CD4-positive, alpha-beta T cell treated with Interleukin-17A for 1 hour (primary cell): Measurements from ENCODE around the gene NME7.
A peak's percentile ranks its signal among the peaks of the same experiment; 100 is the strongest.
"Not testable (repeated sequence)": the region's sequence is repeated elsewhere in the genome, so short reads cannot be mapped to it uniquely, and the experiment has no call there.

ENCODE experiments used
- DNase-seq: peaks from one replicate; pipeline ENCODE4 v3.0.0-alpha.2; 2020

The NME7 gene, protein sequence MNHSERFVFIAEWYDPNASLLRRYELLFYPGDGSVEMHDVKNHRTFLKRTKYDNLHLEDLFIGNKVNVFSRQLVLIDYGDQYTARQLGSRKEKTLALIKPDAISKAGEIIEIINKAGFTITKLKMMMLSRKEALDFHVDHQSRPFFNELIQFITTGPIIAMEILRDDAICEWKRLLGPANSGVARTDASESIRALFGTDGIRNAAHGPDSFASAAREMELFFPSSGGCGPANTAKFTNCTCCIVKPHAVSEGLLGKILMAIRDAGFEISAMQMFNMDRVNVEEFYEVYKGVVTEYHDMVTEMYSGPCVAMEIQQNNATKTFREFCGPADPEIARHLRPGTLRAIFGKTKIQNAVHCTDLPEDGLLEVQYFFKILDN

DNA sequence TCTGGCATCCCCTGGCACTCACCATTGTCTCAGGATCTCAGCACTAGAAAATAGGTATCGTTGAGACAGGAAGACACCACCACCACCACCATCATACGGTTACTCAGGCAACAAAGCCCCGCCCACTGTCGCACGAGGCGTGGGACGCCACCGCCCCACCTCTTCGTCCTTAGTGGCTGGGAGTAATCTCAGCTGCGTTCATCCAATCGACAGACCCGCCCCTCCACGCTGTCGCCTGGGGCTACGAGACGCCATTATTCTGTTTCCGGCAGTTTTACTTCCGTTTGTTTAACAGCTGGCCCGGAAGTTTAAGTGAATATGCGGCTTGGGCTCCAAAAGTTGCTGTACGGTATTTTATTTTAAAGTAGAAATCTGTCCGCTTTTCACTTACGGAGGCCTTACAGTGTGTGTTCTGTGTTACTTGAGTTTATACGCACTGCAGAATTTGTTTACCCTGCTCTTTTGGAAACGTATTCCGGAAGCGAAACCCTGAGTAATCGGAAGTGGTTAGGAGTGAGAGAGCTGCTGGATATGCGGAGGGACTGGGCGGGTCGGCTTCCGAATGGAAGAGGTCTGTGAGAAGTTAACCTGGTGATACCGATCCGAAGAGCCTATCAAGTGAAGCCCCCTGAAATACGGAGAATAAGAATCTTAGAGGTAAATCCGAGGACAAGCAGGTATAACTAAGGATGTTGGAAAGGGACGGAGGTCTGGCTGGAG is at the start of gene NME7, which contains the start of gene BLZF1:
Gene NME7 (minus strand): TSS at position 112 of the 720 bp plus-strand sequence. CDS start 87 bp downstream, at position 25.
Gene BLZF1 (plus strand): TSS at position 510 of the 720 bp plus-strand sequence. CDS start 1,328 bp downstream, outside the sequence.
- peak; percentile 98 for DNase-seq

DNA sequence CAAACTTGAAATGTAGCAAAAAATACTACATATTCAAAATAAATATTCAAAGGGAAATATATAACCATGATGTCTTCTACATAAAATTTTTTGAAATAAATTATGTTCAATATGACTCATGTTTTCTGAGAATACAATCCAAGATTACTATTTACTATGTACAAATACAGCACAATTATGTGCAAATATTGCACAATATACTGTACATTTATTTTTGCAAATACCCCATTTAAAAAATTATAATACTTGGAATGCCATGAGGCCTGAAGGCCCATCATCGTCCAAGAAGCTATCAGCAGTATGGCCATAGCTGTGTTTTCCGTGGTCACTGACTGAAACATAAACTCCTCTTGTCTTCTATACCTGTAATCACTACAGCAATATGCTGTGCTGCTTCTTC is 47.4 kb upstream of the NME7 start:
- no peak for DNase-seq

DNA sequence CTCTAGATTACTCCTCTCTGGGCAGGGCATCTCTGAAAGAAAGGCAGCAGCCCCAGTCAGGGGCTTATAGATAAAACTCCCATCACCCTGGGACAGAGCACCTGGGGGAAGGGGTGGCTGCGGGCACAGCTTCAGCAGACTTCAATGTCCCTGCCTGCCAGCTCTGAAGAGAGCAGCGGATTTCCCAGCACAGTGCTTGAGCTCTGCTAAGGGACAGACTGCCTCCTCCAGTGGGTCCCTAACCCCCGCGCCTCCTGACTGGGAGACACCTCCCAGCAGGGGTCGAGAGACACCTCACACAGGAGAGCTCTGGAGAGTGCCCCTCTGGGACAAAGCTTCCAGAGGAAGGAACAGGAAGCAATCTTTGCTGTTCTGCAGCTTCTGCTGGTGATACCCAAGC is 40.7 kb upstream of the NME7 start:
- DNase-seq: not testable (repeated sequence)

DNA sequence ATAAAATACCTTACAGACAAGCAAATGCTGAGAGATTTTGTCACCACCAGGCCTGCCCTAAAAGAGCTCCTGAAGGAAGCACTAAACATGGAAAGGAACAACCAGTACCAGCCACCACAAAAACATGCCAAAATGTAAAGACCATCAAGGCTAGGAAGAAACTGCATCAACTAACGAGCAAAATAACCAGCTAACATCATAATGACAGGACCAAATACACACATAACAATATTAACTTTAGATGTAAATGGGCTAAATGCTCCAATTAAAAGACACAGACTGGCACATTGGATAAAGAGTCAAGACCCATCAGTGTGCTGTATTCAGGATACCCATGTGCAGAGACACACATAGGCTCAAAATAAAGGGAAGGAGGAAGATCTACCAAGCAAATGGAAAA is 35.0 kb upstream of the NME7 start:
- DNase-seq: not testable (repeated sequence)

DNA sequence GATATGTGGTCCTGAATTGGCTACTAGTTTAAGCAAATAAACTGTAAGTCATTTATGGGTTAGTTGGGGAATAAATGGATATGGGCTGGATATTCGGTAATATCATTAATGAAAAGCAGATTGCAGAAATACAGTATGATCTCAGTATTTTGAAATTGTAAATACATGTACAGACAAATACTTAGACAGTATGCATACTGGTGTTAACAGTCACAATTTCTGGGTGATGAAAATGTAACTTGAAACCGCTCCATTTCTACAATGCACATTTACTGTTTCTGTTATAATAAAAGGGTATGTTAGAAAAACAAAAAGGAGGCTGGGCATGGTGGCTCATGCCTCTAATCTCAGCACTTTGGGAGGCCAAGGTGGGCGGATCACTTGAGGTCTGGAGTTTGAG is 28.4 kb upstream of the NME7 start:
- no peak for DNase-seq

DNA sequence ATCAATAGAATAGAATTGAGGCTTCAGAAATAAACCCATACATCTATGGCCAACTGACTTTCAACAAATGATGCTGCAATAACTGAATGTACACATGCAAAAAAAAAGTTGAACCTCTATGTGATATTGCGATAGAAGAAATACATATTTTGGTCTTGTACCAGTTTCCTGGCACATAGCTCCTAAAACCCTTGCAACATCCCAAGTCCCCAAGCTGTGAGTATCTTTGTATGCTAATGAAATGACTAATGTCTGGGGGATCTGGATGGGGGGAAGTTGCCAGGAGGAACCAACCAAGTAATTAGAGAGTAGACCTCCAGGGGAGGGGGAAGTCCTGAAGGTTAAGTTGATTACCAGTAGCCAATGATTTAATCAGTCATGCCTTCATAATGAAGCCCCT is 24.8 kb upstream of the NME7 start:
- DNase-seq: no peak

DNA sequence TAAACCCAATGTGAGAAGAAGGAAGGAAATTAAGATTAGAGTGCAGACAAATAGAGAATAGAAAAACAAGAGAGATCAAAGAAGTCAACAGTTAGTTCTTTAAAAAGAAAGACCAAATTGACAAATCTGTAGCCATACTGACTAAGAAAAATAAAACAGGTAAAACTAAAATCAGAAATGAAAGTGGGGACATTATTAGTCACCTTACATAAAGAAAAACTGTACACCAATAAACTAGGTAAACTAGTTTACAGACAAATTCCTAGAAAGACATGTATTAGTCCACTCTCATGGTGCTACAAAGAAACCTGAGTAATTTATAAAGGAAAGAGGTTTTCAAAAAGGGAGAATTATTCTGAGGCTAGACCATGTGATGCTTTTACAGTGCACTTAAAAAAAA is 22.7 kb upstream of the NME7 start:
- no peak for DNase-seq

DNA sequence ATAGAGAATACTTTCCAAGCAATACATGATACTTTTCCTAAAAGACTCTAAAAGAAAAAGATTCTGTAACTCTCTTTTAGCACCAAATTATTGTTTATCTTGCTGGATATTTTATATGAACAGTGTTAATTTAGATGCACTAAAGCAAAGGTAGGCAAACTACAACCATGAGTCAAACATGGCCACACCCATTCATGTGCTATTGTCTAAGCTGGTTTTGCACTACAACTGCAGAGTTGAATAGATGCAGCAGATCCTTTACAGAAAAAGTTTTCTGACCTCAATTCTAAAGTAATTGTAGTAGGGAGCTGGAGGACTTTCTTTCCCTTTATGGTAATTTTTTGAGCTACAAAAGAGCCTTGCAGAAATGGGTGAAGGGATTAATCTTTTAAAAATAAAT is 19.8 kb upstream of the NME7 start:
- DNase-seq: no peak

DNA sequence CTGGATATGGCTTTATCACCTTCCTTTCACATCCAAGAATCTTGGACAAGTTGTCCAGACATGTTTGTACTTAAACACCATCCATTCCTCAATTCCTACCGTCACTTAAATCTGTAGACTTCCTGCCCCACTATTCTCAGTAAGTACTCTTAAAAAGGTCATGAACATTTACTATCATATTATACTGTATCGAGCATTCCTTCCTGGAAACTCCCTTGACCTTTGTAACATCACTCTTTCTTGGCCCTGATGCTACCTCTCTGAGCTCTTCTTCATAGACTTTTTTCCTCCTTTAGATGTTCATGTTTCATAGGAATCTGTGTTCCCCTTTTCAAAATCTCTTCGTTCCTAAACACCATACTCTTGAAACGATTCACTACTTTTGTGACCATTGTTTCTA is 15.9 kb upstream of the NME7 start:
- no peak for DNase-seq

DNA sequence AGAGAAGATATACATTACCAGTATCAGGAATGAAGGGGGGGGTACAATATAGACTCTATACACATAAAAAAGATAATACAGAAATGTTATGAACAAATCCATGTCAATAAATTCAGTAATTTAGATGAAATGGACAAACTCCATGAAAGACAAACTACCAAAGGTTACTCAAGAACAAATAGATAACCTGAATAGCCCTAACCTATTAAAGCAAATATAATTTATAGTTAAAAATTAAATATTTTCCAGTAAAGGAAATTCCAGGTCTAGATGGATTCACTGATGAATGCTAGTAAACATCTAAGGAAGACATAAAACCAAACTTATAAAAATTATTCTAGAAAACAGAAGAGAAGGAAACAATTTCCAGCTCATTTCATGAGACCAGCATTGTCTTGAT is 13.6 kb upstream of the NME7 start:
- no peak for DNase-seq

DNA sequence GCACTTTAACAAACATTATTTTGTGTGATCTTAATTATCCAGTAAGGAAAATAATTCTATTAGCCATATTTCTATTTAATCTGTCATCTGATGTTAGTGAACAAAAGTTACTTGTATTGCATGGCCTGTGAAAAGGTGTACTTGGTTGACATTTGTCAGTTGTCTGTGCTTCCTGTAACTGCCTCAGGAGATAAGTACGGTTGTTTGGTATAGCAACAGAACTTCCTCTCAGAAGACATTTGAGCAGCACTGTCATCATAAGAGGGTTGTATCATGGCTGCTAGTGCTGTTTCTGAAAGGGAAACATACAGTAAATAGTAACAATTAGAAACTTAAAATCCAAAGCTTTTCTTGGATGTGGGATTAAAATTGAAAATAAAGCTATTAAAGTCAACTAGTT is 3.8 kb upstream of the NME7 start:
- DNase-seq: peak; percentile 27

DNA sequence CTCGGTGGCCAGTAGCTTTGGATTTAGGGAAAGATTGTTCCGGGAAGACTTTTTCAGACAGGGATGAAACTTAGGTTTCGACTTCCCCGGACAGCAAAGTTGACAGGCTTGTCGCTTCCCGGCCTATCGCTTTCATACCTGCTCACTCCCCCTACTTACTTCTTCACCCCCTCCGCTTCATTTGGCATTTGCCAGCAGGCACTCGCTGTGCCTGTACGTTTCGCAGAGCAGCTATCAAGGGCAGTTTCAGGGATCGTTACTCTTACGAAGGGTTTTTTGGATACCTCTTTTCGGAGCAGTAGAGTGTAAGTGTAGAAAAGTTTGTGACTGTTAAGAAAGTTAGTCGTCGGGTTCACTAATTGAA is 791 bp upstream of the NME7 start:
- DNase-seq: peak; percentile 42

DNA sequence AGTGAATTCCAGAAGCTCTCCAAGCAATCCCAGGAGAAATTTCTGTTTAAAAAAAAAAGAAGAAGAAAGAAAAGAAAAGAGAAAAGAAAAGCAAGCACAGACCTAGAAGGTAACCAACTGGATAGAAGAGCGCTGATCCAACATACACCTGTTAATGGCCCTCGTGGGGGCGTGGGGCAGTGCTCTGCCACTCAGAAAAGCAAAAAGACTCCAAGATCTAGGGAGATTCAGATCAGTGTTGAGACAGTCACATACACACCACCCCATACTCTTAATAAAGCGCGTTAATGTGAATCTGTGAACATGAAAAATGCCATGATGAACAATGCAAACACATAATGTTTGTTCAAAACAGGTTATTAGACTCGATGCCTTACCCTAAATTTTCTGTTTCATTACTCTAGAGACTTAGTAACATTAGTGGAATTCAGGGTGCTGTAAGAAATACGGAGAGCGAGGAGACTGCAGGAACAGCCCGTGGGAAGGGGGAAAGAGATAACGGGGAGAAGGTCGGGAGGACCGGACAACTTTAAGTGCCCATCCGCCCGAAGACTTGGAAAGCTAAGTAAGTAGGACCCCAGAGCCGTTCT is 406 bp downstream of the NME7 start:
- DNase-seq: no peak

DNA sequence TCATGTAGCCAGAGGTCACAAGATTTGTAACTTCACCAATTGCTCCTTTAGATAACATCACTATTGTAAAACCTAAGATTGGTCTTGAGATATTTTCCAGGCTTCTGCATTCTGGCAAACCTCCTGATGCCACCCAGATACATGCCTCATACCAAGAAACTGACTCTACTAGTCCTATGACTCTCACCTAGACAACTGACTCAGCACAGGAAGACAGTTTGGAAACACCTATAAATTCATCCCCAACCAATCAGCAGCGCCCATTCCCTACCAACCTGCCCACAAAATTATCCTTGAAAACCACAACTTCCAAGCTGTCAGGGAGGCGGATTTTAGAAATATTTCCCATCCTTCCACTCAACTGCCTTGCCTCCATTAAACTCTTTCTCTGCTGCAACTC is 2.6 kb downstream of the NME7 start:
- no peak for DNase-seq

DNA sequence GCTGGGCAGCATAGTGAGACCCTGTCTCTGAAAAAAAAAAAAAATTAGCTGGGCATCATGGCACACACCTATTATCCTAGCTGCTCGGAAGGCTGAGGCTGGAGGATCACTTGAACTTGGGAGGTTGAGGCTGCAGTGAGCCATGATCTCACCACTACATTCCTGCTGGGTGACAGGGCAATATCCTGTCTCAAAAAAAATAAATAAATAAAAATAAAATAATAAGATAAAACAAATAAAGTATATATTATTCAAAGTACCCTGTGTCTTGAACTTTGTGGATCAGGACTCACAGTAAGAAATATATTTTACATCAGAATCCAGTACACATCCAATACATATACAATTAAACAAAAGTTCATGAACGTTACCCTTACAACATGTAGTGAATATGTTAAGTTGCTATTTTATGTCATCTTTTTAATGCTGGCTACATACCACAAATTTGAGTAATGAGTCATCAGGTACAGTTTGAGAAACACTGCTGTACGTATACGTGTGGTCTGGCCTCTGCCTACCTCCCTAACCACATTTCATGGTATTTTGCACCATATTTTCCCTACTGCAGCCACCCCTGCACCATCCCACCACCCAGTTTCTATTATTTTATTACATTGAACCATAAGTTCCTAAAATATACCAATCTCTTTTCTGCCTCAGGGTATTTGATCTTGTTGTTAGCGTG is 4.4 kb downstream of the NME7 start:
- peak; percentile 37 for DNase-seq

DNA sequence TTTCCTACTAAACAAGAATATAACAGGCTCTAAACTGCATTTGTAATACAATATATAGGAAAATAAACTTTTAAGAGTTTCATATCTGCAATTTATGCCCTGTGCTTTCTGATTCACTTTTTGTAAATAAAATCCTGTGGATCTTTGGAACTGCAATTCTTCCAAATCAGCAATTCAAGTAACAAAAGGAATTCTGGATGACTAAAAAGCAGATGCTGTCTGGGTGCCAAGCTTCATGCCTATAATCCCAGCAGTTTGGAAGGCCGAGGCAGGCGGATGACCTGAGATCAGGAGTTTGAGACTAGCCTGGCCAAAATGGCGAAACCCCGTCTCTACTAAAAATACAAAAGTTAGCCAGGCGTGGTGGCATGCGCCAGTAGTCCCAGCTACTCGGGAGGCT is 6.3 kb downstream of the NME7 start:
- DNase-seq: no peak

DNA sequence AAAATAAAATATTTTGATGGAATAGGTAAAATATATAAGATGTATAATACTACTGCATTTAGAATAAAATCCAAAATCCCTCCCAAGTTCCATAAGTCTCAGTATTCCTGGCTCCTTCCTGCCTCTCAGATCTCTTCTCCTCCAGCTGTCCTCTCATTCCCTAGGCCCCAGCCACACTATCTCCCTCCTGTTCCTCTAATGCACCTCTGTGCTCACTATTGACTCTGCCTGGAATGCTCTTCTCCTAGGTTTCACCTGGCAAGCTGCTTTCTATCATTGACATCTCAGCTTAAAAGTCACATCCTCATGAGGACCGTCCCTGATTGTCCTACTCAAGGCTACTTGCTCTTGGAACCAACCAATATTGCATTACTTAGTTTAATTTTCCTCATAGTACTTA is 7.2 kb downstream of the NME7 start:
- DNase-seq: no peak

DNA sequence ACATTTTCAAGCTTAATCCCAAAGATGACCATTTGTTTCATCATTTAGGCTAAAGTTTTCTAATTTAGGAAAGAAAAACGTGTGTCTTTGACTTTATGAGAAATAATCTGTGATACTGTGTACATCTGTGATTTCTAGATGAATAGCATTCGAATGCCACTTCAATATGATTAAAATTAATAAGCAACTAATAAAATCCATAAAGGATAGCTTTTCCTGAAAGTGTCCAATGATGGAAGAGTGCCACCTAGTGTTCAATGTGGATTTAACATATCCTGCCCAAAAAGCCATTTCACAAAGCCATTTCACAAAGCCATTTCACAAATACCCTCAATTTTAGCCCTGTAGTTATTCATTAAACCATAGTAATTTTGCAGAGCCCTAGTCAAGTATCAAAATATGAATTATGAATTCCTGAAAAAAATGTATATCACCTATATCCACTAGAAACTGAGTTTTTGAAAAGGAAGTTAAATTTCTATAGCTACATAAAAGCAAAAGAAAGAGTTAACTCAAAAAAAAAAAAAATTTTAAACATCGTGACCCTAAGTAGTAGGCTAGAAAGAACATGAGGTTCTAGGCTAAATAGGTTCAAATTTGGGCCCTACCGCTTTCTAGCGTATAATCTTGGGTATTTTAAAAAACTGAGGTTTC is 19.1 kb downstream of the NME7 start:
- peak; percentile 72 for DNase-seq

DNA sequence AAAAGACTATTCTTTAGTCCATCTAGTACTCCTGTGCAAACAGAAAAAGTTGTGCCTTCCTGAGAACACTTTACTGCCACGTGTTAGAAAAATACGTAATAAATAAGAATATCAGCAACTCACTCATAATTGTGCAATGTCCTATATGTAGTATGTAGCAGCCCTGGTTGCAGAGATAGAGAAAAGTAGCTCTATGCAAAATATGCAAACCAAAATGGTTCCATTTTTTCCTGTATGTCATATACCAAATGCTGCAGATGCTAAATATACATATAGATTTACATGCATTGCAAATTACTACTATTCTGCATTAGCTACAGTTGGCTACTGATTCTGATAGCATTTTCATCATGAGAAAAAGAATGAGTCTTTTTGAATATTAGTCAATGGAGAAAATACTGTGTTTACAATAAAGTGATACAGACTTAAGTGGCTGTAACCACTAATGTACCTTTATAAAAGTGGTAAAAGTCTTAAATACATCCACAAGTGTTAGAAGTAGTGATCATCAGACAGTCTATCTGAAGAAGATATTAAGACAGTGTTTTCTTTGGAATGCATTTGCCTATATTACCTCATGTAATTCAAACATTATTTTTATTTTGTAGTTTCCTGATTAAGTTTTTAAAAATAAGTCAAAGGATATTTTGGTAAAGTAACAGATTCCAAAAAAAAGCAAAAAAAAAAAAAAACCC is 19.8 kb downstream of the NME7 start:
- DNase-seq: no peak

DNA sequence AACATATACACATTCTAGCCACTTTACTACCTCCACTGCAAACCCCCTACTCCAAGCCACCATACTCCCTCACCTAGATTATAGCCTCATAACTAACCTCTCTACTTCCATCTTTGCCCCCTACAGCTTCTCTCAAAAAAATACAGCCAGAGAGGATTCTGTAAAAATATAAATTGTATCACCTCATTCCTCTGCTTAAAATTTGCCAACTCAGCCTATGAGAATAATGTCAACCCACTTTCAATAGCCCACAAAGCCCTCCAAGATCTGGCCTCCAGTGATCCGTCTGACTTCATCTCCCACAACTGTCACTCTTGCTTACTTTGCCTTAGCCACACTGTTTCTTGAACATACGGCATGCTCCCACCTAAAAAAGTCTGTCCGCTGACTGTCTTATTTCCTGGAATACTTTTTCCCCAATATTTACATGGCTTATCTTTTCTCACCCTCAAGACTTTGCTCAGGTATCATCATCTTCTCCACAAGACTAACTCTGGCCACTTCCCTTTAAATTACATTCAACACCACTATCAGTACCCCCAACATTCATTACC is 21.5 kb downstream of the NME7 start:
- no peak for DNase-seq

DNA sequence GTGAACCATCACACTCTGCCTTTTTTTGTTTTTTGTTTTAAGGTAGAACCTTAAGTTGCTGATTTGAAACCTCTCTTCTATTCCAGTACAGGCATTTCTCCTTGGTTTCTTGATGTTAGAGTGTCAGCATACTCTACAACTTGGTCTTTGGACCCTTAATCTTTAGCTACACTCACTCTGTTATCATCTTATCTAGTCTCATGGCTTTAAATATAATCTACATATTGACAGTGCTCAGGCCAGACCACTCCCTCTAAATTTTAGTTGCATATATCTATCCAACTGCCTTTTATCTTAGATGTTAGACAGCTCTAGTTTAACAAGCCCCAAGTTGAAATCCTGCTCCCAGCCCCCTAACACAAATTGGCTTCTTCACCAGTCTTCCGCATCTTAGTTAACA is 22.1 kb downstream of the NME7 start:
- DNase-seq: no peak

DNA sequence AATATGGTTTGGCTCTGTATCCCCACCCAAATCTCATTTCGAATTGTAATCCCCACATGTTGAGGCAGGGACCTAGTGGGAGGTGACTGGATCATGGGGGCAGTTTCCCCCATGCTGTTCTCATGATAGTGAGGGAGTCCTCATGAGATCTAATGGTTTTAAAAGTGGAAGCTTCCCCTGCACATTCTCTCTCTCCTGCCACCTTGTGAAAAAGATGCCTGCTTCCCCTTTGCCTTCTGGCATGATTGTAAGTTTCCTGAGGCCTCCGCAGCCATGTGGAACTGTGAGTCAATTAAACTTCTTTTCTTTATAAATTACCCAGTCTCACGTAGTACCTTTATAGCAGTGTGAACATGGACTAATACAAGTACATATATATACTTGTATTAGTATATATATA is 25.5 kb downstream of the NME7 start:
- DNase-seq: not testable (repeated sequence)
